DMS153 (cell line): ENCODE results near the gene MUC12.
"Not testable (repeated sequence)": the region's sequence is repeated elsewhere in the genome, so short reads cannot be mapped to it uniquely, and the experiment has no call there.

Source experiments
- DNase-seq: peaks from one replicate; lab custom pipeline; 2025; lab: John Stamatoyannopoulos, UW

The MUC12 gene

DNA sequence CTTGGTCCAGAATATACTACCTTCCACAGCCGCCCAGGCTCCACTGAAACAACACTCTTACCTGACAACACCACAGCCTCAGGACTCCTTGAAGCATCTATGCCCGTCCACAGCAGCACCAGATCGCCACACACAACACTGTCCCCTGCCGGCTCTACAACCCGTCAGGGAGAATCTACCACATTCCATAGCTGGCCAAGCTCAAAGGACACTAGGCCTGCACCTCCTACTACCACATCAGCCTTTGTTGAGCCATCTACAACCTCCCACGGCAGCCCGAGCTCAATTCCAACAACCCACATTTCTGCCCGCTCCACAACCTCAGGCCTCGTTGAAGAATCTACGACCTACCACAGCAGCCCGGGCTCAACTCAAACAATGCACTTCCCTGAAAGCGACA lies 22.9 kb downstream of the MUC12 start:
- DNase-seq = not testable (repeated sequence)

DNA sequence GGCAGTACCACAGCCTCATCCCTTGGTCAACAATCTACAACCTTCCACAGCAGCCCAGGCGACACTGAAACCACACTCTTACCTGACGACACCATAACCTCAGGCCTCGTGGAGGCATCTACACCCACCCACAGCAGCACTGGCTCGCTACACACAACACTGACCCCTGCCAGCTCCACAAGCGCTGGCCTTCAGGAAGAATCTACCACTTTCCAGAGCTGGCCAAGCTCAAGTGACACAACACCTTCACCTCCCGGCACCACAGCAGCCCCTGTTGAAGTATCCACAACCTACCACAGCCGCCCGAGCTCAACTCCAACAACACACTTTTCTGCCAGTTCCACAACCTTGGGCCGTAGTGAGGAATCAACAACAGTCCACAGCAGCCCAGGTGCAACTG lies 25.3 kb downstream of the MUC12 start:
- DNase-seq = not testable (repeated sequence)

DNA sequence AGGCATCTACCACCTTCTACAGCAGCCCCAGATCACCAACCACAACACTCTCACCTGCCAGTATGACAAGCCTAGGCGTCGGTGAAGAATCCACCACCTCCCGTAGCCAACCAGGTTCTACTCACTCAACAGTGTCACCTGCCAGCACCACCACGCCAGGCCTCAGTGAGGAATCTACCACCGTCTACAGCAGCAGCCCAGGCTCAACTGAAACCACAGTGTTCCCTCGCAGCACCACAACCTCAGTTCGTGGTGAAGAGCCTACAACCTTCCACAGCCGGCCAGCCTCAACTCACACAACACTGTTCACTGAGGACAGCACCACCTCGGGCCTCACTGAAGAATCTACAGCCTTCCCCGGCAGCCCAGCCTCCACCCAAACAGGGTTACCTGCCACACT lies 29.2 kb downstream of the MUC12 start:
- not testable (repeated sequence) for DNase-seq

DNA sequence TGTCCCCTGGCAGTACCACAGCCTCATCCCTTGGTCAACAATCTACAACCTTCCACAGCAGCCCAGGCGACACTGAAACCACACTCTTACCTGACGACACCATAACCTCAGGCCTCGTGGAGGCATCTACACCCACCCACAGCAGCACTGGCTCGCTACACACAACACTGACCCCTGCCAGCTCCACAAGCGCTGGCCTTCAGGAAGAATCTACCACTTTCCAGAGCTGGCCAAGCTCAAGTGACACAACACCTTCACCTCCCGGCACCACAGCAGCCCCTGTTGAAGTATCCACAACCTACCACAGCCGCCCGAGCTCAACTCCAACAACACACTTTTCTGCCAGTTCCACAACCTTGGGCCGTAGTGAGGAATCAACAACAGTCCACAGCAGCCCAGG lies 30.0 kb downstream of the MUC12 start:
- DNase-seq = not testable (repeated sequence)

DNA sequence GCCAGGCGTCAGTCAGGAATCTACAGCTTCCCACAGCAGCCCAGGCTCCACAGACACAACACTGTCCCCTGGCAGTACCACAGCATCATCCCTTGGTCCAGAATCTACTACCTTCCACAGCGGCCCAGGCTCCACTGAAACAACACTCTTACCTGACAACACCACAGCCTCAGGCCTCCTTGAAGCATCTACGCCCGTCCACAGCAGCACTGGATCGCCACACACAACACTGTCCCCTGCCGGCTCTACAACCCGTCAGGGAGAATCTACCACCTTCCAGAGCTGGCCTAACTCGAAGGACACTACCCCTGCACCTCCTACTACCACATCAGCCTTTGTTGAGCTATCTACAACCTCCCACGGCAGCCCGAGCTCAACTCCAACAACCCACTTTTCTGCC lies 30.7 kb downstream of the MUC12 start:
- not testable (repeated sequence) for DNase-seq

DNA sequence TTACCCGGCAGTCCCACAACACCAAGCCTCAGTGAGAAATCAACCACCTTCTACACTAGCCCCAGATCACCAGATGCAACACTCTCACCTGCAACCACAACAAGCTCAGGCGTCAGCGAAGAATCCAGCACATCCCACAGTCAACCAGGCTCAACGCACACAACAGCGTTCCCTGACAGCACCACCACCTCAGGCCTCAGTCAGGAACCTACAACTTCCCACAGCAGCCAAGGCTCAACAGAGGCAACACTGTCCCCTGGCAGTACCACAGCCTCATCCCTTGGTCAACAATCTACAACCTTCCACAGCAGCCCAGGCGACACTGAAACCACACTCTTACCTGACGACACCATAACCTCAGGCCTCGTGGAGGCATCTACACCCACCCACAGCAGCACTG lies 33.0 kb downstream of the MUC12 start:
- DNase-seq = not testable (repeated sequence)

DNA sequence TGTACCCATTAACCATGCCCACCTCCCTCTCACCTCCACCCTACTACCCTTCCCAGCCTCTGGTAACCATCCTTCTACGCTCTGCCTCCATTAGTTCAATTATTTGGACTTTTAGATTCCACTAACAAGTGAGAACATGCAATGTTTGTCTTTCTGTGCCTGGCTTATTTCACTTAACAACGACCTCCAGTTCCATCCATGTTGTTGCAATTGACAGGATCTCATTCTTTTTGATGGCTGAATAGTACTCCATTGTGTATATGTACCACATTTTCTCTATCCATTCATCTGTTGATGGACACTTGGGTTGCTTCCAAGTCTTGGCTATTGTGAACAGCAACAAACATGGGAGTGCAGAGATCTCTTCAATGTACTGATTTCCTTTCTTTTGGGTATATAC lies 38.0 kb downstream of the MUC12 start:
- DNase-seq = not testable (repeated sequence)

DNA sequence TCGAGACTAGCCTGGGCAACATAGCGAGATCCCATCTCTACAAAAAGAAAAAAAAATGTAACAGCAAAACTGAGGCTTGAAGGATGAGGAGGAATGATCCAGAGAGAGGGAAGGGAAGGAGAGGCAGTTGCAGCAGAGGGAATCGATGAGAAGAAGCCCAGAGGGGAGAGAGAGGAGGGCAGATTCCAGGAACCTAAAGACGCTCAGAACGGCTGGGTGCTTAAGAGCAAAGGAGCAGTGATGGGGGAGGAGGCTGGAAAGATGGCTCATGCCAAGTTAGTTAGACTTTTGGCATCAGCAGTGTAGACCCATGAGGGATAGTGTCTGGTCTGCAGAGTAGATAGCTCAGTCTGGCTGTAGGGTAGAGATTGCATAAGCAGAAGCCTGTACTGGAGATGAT lies 40.3 kb downstream of the MUC12 start:
- no peak for DNase-seq

DNA sequence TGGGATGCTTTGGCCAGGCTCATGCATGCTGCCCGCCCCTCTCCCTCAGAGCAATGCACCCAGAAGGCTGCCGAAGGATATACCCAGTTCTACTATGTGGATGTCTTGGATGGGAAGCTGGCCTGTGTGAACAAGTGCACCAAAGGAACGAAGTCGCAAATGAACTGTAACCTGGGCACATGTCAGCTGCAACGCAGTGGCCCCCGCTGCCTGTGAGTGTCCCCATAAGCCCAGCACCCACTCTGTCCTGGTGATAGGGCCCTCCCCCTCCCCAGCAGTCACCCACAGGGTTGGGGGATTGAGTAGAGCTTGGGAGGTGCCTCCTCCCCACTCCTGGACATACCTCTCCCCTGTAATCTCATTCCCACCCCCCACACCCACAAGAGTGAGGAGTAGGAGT lies 43.6 kb downstream of the MUC12 start:
- no peak for DNase-seq

DNA sequence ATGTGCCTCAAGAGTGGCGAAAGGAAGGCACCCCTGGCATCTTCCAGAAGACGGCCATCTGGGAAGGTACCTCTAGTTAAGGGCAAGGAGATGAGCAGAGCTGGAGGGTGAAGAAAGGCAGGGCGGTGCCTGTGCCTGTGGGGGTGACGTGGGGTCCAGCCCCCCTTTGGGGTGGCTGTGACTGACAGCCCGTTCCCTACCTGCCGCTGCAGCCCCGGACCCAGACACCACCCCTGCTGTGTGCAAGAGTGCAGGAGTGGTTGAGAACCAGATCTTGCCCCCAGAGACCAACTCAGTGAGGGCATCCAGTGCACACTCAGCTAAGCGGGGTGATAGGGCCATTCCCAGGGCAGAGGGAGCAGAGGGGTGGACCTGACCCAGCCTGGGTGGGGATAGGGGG lies 46.3 kb downstream of the MUC12 start:
- DNase-seq = no peak

DNA sequence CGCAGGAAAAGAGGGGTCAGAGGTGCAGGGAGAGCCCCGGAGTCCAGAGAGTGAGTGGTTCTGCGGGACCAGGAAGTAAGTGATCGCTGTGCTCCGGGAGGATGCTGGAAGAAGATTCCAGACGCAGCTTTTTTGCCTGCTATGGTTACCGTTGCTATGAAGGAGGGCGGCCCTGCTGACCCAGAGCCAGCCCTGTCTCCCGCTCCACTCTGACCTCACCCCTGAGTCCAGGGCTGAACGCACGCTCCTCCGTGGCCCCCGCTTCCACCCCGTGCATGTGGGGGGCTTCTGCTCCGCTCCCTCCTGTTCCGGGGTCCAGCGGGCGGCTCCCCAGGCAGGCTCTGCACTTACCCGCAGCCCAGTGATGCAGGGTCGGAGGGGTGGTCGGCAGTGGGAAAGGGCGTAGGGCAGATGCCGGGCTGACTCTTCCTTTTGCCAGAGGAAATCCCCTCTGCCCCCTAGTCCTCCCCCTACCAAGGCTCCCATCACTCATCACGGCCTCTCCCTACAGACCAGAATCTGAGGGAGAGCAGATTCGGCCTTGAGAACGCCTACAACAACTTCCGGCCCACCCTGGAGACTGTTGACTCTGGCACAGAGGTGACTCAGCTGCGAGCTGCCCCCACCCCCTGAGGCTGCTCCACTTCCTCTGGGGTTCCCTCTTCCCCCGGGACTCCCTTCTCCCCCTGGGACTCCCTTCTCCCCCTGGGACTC lies 47.9 kb downstream of the MUC12 start:
- DNase-seq = peak; percentile 76

DNA sequence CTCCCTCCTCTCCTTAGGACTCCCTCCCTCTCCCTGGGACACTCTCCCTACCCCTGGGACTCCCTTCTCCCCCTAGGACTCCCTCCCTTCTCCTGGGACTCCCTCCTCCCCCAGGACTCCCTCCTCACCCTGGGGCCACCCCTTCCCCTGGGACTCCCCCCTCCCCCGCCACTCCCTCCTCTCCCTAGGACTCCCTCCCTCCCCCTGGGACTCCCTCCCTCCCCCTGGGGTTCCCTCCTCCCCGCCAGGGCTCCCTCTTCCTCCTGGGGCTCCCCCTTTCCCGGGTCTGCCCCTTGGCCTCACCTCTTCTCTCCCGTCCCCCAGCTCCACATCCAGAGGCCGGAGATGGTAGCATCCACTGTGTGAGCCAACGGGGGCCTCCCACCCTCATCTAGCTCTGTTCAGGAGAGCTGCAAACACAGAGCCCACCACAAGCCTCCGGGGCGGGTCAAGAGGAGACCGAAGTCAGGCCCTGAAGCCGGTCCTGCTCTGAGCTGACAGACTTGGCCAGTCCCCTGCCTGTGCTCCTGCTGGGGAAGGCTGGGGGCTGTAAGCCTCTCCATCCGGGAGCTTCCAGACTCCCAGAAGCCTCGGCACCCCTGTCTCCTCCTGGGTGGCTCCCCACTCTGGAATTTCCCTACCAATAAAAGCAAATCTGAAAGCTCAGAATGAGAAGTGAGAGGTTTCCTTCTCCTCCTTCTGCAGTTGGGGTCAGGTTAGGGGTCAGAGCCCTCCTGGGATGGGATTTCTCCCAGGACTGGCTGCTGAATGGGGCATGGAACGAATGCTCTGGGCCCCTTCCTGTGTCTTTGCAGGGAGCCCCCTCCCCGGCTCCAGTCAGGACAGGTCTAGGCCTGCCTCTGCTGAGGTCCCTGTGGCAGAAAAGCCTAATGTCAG lies 49.2 kb downstream of the MUC12 start:
- no peak for DNase-seq

DNA sequence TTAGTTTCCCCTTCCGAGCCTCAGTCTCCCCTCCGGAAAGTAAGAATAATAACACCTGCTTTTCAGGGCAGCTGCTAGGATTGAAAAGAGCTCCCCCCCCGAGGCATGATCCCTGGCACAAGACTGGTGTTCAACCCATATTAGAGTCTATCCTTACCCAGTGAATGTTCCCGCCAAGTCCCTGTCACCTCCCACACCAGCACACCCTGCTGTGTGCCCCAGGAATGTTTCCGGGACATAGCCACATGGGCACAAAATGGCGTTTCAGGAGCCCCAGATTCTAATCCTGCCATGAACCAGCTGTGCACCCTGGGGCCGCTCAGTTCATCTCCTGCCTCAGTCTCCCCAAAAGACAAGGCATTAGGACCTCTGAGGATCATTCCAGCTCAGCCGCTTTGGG lies 51.1 kb downstream of the MUC12 start:
- DNase-seq = no peak

DNA sequence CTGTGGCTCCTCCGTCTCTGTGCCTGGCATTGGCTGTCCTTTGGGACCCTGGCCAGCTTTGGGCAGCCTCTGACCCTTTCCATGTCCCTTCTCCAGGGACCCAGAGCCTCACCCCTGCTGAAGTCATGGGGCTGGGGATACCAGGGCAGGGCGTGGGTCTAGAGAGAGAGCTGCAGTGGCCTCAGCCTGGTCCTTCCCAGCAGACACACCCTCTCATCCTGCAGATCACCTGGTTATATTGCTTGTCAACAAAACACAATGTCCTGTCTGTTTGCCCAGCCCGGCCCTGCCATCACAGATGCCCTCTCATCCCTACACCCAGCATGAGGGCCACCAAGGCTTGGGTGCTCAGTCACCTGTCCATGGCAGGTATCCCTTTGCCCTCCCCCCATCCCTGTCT lies 52.3 kb downstream of the MUC12 start:
- DNase-seq = peak; percentile 62

DNA sequence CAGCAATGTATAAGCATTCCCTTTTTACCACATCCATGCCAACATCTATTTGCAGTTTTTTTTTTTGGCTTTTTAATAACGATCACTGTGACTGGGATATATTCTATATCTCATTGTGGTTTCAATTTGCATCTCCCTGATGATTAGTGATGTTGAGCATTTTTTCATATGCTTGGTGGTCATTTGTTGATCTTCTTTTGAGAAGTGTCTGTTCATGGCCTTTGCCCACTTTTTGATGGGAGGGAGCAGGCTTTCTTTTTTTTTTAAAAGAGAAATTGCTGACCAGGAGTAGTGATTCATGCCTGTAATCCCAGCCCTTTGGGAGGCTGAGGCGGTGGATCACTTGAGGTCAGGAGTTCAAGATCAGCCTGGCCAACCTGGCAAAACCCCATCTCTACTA lies 54.5 kb downstream of the MUC12 start:
- no peak for DNase-seq

DNA sequence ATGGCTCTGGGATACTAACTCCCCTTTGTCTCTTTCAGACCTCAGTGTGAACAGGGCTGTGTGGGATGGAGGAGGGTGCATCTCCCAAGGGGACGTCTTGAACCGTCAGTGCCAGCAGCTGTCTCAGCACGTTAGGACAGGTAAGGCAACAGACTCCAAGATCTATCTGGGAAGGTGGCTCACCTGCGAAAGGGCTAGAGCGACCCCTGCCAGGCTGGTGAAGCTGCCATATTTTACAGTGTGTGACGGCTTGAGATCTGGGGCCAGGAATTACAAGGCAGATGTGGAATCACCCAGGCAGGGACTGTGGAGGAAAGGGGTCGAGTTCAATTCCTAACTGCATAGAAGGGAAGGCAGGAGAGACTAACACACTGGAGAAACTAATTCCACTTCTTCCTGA lies 61.7 kb downstream of the MUC12 start:
- no peak for DNase-seq

DNA sequence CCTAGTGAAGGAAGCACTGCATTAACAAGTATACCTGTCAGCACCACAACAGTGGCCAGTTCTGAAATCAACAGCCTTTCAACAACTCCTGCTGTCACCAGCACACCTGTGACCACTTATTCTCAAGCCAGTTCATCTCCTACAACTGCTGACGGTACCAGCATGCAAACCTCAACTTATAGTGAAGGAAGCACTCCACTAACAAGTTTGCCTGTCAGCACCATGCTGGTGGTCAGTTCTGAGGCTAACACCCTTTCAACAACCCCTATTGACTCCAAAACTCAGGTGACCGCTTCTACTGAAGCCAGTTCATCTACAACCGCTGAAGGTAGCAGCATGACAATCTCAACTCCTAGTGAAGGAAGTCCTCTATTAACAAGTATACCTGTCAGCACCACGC lies 66.6 kb downstream of the MUC12 start:
- DNase-seq = no peak

DNA sequence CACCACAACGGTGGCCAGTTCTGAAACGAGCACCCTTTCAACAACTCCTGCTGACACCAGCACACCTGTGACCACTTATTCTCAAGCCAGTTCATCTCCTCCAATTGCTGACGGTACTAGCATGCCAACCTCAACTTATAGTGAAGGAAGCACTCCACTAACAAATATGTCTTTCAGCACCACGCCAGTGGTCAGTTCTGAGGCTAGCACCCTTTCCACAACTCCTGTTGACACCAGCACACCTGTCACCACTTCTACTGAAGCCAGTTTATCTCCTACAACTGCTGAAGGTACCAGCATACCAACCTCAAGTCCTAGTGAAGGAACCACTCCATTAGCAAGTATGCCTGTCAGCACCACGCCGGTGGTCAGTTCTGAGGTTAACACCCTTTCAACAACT lies 71.9 kb downstream of the MUC12 start:
- DNase-seq = not testable (repeated sequence)

DNA sequence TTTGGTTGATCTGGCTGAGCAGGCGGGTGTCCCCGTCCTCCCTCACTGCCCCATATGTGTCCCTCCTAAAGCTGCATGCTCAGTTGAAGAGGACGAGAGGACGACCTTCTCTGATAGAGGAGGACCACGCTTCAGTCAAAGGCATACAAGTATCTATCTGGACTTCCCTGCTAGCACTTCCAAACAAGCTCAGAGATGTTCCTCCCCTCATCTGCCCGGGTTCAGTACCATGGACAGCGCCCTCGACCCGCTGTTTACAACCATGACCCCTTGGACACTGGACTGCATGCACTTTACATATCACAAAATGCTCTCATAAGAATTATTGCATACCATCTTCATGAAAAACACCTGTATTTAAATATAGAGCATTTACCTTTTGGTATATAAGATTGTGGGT lies 89.0 kb downstream of the MUC12 start:
- no peak for DNase-seq

DNA sequence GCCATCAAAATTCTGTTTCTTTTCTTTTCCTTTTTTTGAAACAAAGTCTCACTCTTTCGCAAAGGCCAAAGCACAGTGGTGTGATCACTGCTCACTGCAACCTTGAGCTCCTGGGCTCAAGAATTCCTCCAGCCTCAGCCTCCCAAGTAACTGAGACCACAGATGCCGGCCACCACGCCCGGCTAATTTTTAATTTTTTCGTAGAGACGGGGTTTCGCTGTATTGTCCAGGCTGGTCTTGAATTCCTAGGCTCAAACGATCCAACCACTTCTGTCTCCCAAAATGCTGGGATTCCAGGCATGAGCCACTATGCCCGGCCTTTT lies 90.2 kb downstream of the MUC12 start:
- no peak for DNase-seq

DNA sequence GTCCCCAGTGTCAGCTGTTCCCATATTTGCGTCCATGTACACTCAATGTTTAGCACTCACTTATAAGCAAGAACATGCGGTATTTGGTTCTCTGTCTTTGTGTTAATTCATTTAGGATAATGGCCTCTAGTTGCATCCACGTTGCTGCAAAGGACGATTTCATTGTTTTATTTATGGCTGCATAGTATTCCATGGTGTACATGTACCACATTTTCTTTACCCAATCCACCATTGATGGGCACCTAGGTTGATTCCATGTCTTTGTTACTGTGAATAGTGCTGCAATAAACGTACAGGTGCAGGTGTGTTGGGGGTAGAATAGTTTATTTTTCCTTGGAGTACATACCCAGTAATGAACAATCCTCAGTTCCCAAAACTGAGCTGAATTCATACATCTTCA lies 91.6 kb downstream of the MUC12 start:
- DNase-seq = no peak

DNA sequence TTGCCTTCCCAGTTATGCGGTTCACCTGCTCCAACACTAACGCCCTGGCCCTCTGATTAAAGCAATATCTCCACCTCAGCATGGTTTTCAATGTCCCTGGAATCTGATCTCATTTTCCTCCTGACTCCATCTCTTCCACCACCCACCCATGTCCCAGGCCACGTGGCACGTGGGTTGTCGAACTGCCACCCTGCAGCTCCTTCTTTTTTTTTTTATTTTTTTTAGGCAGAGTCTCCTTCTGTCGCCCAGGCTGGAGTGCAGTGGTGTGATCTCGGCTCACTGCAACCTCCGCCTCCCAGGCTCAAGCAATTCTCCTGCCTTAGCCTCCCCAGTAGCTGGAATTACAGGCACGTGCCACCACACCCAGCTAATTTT lies 94.8 kb downstream of the MUC12 start:
- not testable (repeated sequence) for DNase-seq

DNA sequence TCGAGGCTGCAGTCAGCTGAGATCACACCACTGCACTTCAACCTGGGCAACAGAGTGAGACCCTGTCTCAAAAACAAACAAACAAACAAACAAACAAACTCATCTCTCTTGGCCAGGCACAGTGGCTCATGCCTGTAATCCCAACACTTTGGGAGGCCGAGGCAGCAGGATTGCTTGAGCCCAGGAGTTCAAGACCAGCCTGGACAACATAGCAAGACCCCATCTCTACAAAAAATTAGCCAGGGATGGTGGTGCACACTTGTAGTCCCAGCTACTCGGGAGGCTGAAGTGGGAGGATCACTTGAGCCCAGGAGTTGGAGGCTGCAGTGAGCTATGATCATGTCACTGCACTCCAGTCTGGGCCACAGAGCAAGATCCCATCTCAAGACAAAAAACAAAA lies 95.8 kb downstream of the MUC12 start:
- not testable (repeated sequence) for DNase-seq
